Muscle layer of duodenum (tissue), 2 donors: ENCODE measurements around the gene HOXA1.
A peak's percentile ranks its signal among the peaks of the same experiment; 100 is the strongest.

Experiments used
- H3K27ac ChIP-seq: one replicate; pipeline ENCODE4 v1.7.0; 2013; ENCODE audit warnings: mild to moderate bottlenecking, low read length
- H3K27me3 ChIP-seq: one replicate; pipeline ENCODE4 v1.7.0; 2013; ENCODE audit warnings: low read depth, mild to moderate bottlenecking, control low read depth, low read length
- H3K36me3 ChIP-seq, 2 donors: one replicate each; pipeline ENCODE4 v1.7.0; 2013; ENCODE audit warnings: low read length in 2 of 2, control low read depth in 1 of 2, mild to moderate bottlenecking in 1 of 2; ENCODE audit not compliant: insufficient read depth in 2 of 2, control insufficient read depth in 1 of 2
- H3K4me1 ChIP-seq, 2 donors: one replicate each; pipeline ENCODE4 v1.7.0; 2013; ENCODE audit warnings: low read length in 2 of 2, mild to moderate bottlenecking in 2 of 2, control low read depth in 1 of 2, moderate library complexity in 1 of 2; ENCODE audit not compliant: insufficient read depth in 2 of 2, control insufficient read depth in 1 of 2
- H3K4me3 ChIP-seq, 2 donors: one replicate each; pipeline ENCODE4 v1.7.0; 2013; ENCODE audit warnings: low read length in 2 of 2, low read depth in 1 of 2, mild to moderate bottlenecking in 1 of 2
- H3K9me3 ChIP-seq, 2 donors: one replicate each; pipeline ENCODE4 v1.7.0; 2013; ENCODE audit warnings: low read length in 2 of 2, control low read depth in 1 of 2, mild to moderate bottlenecking in 1 of 2; ENCODE audit not compliant: control insufficient read depth in 1 of 2
- donor health status: healthy.

Gene HOXA1

GRCh38 chr7:27100694-27101170 is 4.9 kb upstream of the HOXA1 start:
- H3K27me3 ChIP-seq: peaks cover 12% of the 10 kb centered on the region
- peaks cover 0 to 11% of the 10 kb centered on the region in 2 donors for H3K4me1 ChIP-seq
- H3K27ac ChIP-seq: peak overlapping the region; percentile 95
- H3K9me3 ChIP-seq: no peaks in the 10 kb centered on the region
- H3K4me3 ChIP-seq: peak overlapping the region; percentile 79 to 90
- H3K36me3 ChIP-seq: peaks cover 0 to 3% of the 10 kb centered on the region in 2 donors

- peaks cover 12% of the 10 kb centered on the region for H3K27me3 ChIP-seq
- peak overlapping the region; percentile 95 for H3K27ac ChIP-seq
- peaks cover 0 to 11% of the 10 kb centered on the region in 2 donors for H3K4me1 ChIP-seq
- no peaks in the 10 kb centered on the region for H3K9me3 ChIP-seq
- H3K36me3 ChIP-seq: peaks cover 0 to 3% of the 10 kb centered on the region in 2 donors
- H3K4me3 ChIP-seq: peak overlapping the region; percentile 79 to 90
Observed at GRCh38 chr7:27099453-27100370, 3.9 kb upstream of the HOXA1 start.

GRCh38 chr7:27098578-27099451 is 3.0 kb upstream of the HOXA1 start:
- Histone ChIP-seq H3K27me3 (peaks cover 15% of the 10 kb centered on the region), H3K4me1 (peaks cover 0 to 11% of the 10 kb centered on the region in 2 donors)

DNA sequence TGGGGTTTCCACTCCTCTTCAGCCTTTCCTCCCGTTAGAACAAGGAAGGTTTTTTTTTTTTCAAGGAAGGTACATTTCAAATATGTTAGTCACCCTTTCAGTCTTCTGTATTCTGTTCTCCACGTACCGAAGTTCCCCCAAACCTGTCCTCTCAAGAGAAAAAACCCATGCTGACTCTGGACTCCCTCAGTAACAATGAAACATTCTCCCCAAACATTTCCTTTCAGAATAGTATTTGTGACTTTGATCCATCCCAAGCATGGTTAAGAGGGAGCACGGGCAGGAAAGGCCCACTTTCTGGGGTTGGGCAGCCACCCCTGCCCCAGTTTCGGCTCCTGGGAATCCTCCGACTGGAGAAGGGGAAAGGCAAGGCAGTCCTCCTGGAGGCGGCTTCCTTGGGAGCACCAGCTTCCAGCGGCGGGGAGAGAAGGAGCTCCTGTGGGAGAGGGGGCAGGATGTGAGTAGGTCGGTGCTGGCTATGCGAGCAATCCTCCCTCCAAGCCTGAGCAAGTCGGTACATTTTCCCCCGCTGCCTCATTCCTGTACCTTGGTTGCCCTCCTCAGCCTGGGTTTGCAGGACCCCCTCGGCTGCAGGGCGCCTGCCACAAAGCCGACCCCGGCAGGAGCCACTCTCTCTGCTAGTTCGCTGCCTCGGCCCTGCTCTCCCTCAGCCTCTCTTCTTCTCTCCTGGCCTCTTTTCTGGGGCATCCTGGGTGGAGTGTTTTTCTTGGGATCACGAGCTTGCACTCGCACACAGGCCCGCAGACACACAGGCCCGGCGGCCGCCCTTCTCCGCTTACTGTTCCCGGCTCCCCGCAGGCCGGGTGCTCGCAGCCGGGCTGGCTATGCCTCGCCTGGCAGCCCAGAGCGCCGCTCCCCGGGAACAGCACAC is 2.1 kb upstream of the HOXA1 start:
- peaks cover 0 to 11% of the 10 kb centered on the region in 2 donors for H3K4me1 ChIP-seq
- H3K9me3 ChIP-seq: no peaks in the 10 kb centered on the region
- peak overlapping the region; percentile 78 to 90 for H3K4me3 ChIP-seq
- peak overlapping the region; percentile 95 for H3K27ac ChIP-seq
- H3K36me3 ChIP-seq: peaks cover 0 to 3% of the 10 kb centered on the region in 2 donors
- H3K27me3 ChIP-seq: peaks cover 10% of the 10 kb centered on the region

More at GRCh38 chr7:27098578-27099451, 3.0 kb upstream of the HOXA1 start:
- no peaks in the 10 kb centered on the region for H3K9me3 ChIP-seq
- H3K4me3 ChIP-seq: peak overlapping the region; percentile 78 to 90
- peaks cover 0 to 3% of the 10 kb centered on the region in 2 donors for H3K36me3 ChIP-seq
- H3K27ac ChIP-seq: peak overlapping the region; percentile 95

- Histone ChIP-seq H3K27me3 (peaks cover 4% of the 10 kb centered on the region), H3K4me3 (peak overlapping the region; percentile 78 to 90), H3K36me3 (peaks cover 0 to 3% of the 10 kb centered on the region in 2 donors)
Observed at GRCh38 chr7:27096768-27097514, 1.1 kb upstream of the HOXA1 start.

GRCh38 chr7:27095050-27095896 is 527 bp downstream of the HOXA1 start:
- Histone ChIP-seq H3K27me3 (peaks cover 4% of the 10 kb centered on the region), H3K4me1 (peaks cover 0 to 7% of the 10 kb centered on the region in 2 donors), H3K36me3 (peaks cover 0 to 3% of the 10 kb centered on the region in 2 donors), H3K4me3 (peak overlapping the region; percentile 78 to 90), H3K27ac (no peak overlapping the region), H3K9me3 (no peaks in the 10 kb centered on the region)

More at GRCh38 chr7:27096768-27097514, 1.1 kb upstream of the HOXA1 start:
- Histone ChIP-seq H3K4me1 (peaks cover 0 to 7% of the 10 kb centered on the region in 2 donors), H3K9me3 (no peaks in the 10 kb centered on the region), H3K27ac (peak overlapping the region; percentile 95)

DNA sequence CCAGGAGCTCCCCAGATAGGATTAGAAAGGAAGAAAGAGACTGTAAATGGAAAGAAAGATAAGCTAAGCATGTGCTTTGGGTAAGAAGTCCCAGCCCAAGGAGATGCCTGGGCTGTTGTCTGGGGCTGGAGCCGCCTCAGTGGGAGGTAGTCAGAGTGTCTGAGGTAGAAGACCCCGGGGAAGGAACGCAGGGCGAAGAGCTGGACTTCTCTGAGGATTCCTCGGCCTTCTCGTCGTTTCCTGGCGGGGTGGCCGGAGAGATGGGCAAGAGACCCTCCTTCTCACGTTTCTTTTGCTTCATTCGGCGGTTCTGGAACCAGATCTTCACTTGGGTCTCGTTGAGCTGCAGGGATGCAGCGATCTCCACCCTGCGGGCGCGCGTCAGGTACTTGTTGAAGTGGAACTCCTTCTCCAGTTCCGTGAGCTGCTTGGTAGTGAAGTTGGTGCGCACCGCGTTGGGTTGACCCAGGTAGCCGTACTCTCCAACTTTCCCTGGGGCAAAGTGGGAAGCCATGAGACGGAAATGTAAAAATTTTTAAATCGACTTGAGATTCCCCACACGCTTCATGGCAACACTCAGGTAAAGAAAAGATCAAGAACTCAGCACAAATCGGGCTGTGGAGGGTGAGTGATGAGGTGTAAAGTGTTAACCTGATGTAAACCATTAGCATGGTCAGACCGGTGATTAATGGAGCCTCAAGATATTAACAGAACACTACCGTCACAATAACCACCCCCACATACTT is 1.3 kb downstream of the HOXA1 start:
- Histone ChIP-seq H3K27ac (no peak overlapping the region), H3K27me3 (peaks cover 9% of the 10 kb centered on the region), H3K4me3 (no peak overlapping the region), H3K9me3 (no peaks in the 10 kb centered on the region), H3K4me1 (peaks cover 0 to 7% of the 10 kb centered on the region in 2 donors), H3K36me3 (peaks cover 0 to 3% of the 10 kb centered on the region in 2 donors)

GRCh38 chr7:27093184-27093895 is 2.5 kb downstream of the HOXA1 start:
- Histone ChIP-seq H3K27ac (no peak overlapping the region), H3K9me3 (no peaks in the 10 kb centered on the region), H3K4me1 (peaks cover 0 to 7% of the 10 kb centered on the region in 2 donors), H3K36me3 (peaks cover 0 to 3% of the 10 kb centered on the region in 2 donors), H3K4me3 (no peak overlapping the region), H3K27me3 (peaks cover 14% of the 10 kb centered on the region)

DNA sequence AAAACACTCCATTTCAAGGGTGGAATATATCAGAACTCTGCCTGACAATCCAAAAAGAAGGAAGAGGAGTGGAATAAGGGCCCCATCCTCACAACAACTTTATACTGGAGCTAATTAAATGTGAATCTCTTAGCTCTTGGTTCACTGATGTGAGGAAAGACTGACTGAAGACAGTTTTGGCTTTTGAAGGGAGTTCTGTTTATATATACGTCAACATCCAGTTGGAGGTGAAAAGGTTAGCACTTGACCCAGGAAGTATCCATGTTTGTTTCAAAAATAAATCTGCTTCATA is 3.0 kb downstream of the HOXA1 start:
- peaks cover 3 to 6% of the 10 kb centered on the region in 2 donors for H3K4me1 ChIP-seq
- H3K27me3 ChIP-seq: peaks cover 14% of the 10 kb centered on the region
- no peak overlapping the region for H3K27ac ChIP-seq
- no peaks in the 10 kb centered on the region for H3K9me3 ChIP-seq
- peaks cover 0 to 3% of the 10 kb centered on the region in 2 donors for H3K36me3 ChIP-seq
- no peak overlapping the region for H3K4me3 ChIP-seq
